Measurements from ENCODE around the gene COLGALT1. TPM values are rescaled to one million over a fixed set of nuclear protein-coding genes. Genes with fewer than 3 reads are reported as not detected.

The COLGALT1 gene
- total RNA-seq, 1 donor from 2014 or later = 140 TPM

- peaks cover 11% of the 10 kb centered on the region for H3K9me3 Mint-ChIP-seq (ENCODE audit: low read depth)
- H3K4me1 Mint-ChIP-seq (ENCODE audit: low read depth) = no peaks in the 10 kb centered on the region
- DNase-seq (ENCODE audit: low spot score) = peak; percentile 36
- H3K36me3 Mint-ChIP-seq (ENCODE audit: low read depth) = peaks cover 5% of the 10 kb centered on the region
- peaks cover 3% of the 10 kb centered on the region for H3K27me3 Mint-ChIP-seq (ENCODE audit: low read depth)
- H3K27ac Mint-ChIP-seq (ENCODE audit: unreplicated experiment) = no peak overlapping the region
- no peak for TF ChIP-seq CTCF (IDR thresholded peaks at IDR 0.05)
- H3K4me3 Mint-ChIP-seq (ENCODE audit: unreplicated experiment) = no peak overlapping the region
Measured at GRCh38 chr19:17618936-17619335, 63.5 kb downstream of the COLGALT1 start.

GRCh38 chr19:17620696-17621095, 65.2 kb downstream of the COLGALT1 start:
- no peak for TF ChIP-seq CTCF (IDR thresholded peaks at IDR 0.05)
- Mint-ChIP-seq H3K4me1 (ENCODE audit: low read depth) (no peaks in the 10 kb centered on the region), H3K36me3 (ENCODE audit: low read depth) (peaks cover 5% of the 10 kb centered on the region), H3K27me3 (ENCODE audit: low read depth) (peaks cover 3% of the 10 kb centered on the region), H3K4me3 (ENCODE audit: unreplicated experiment) (no peak overlapping the region), H3K9me3 (ENCODE audit: low read depth) (peaks cover 14% of the 10 kb centered on the region), H3K27ac (ENCODE audit: unreplicated experiment) (no peak overlapping the region)
- DNase-seq (ENCODE audit: low spot score) = peak; percentile 63

- DNase-seq (ENCODE audit: low spot score) = peak; percentile 67
- Mint-ChIP-seq H3K4me1 (ENCODE audit: low read depth) (no peaks in the 10 kb centered on the region), H3K36me3 (ENCODE audit: low read depth) (peaks cover 5% of the 10 kb centered on the region), H3K9me3 (ENCODE audit: low read depth) (peaks cover 14% of the 10 kb centered on the region), H3K27me3 (ENCODE audit: low read depth) (no peaks in the 10 kb centered on the region), H3K27ac (ENCODE audit: unreplicated experiment) (no peak overlapping the region), H3K4me3 (ENCODE audit: unreplicated experiment) (no peak overlapping the region)
- no peak for TF ChIP-seq CTCF (IDR thresholded peaks at IDR 0.05)
Measured at GRCh38 chr19:17623224-17623935, 67.9 kb downstream of the COLGALT1 start.

- H3K27ac Mint-ChIP-seq (ENCODE audit: unreplicated experiment) = no peak overlapping the region
Measured at GRCh38 chr19:17624314-17624991, 69.0 kb downstream of the COLGALT1 start.

More at GRCh38 chr19:17624314-17624991, 69.0 kb downstream of the COLGALT1 start:
- peak; percentile 46 for DNase-seq (ENCODE audit: low spot score)
- H3K4me3 Mint-ChIP-seq (ENCODE audit: unreplicated experiment) = no peak overlapping the region
- H3K27me3 Mint-ChIP-seq (ENCODE audit: low read depth) = no peaks in the 10 kb centered on the region
- H3K9me3 Mint-ChIP-seq (ENCODE audit: low read depth) = peaks cover 14% of the 10 kb centered on the region
- no peak for TF ChIP-seq CTCF (IDR thresholded peaks at IDR 0.05)
- no peaks in the 10 kb centered on the region for H3K4me1 Mint-ChIP-seq (ENCODE audit: low read depth)
- H3K36me3 Mint-ChIP-seq (ENCODE audit: low read depth) = peaks cover 5% of the 10 kb centered on the region

Data from chondrocyte (in vitro differentiated cells).